HG03066 (cell line): ENCODE results near the gene CDH4.

Experiments used
- ATAC-seq: cut with Tn5 transposase; IDR thresholded peaks from one replicate; pipeline ENCODE4 v1.9.1; 2021; ENCODE audit warnings: low read depth; ENCODE audit not compliant: unreplicated experiment

CDH4 gene

DNA sequence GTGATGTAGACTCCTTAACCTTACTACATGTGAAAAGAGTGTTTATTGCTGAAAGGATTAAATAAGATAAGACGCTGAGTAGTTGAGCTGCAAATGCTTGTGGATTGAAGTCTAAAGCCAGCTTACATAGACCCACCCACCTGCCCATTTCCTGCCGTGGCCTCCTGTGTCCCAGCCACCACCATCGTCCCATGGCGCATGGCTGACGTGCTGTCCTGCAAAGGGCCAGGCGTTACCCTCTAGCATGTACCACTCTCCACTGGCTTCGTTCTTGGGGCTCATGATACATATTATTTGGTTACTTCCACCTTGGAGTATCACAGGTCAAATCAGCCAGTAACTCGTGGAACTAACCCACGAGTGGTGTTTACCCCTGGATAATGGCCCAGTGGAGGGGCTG, 181.8 kb downstream of the CDH4 start:
- no peak for ATAC-seq

DNA sequence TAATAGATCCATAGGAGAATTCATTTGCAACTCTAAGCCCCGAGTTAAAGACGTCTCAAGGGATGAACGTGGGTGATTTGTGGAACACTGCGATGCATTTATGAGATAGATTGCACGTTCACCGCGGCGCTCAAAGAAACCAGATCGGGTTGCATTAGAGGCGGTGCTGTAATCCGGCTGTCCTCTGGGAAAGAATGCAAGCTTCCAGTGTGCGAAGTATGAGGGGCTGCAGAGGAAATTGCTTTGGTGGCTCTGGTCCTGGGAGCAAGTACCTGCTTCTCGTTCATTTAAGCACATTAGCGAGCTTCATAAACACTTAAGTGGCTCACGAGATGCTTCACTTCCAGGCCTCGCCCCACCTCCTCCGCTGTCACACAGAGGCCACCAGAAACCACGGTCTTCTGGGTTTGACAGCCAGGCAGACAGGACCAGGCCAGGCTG, 182.3 kb downstream of the CDH4 start:
- ATAC-seq, result no peak

DNA sequence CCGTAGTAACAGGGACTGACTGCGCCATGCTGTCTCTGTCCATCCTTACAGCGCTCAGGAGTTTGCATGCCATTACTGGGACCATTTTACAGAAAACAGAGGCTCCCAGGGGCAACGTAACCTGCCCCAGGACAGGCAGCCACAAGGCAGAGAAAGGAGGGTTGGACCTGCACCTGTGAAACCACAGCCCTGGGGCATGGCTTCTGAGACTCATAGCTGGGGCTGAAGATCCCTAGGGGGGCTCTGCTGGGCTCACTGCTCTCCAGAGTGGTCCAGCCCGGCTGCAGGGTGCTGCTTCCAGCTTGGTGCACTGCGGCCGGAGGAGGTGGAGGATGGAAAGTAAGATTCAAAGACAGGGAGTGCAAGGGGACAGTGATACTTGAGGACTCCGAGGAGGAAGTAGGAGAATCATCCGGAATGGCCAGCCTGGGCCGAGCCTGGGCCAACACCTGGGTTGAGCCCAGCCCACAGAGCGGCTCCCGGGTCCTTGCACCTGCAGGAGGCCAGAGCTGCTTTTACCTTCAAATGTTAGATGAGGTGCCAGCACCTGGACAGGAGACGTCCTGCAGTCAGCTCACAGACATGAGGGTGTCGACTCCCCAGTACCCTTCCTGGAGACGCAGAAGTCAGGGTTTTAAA, 183.2 kb downstream of the CDH4 start:
- ATAC-seq, result no peak

DNA sequence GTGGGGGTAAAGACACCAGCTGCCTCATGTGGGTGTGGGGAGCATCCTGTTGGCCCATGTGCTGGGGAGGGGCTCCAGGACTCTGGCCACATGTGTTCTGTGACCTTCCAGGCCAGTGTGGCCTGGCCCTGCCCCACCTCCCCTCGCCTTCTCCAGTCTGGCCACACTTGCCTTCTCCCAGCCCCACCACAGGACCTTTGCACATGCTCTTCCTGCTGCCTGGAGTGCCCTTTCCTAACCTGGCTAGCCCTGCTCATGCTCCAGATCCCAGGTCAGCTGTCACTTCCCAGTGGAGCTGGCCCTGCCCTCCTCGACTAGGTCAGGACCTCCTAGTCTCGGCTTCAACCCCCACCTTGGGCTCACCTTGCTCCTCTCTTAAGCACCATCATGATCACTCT, 183.8 kb downstream of the CDH4 start:
- no peak for ATAC-seq

DNA sequence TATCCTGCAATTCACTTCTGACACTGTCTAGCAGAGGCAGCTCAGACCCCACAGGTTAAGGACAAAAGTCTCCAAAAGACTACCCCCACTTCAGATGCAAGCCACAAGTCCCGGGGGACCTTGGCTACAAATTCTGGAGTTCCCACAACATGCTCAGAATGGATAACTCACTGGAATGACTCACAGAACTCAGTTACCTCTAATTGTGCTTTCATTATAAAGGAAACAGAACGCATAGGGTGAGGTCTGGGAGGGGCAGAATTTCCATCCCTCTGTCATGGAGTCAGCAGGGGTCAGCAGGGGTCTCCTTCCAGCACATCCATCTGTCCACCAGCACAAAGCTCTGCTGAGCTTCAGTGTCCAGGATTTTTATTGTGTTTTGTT, 184.2 kb downstream of the CDH4 start:
- no peak for ATAC-seq

DNA sequence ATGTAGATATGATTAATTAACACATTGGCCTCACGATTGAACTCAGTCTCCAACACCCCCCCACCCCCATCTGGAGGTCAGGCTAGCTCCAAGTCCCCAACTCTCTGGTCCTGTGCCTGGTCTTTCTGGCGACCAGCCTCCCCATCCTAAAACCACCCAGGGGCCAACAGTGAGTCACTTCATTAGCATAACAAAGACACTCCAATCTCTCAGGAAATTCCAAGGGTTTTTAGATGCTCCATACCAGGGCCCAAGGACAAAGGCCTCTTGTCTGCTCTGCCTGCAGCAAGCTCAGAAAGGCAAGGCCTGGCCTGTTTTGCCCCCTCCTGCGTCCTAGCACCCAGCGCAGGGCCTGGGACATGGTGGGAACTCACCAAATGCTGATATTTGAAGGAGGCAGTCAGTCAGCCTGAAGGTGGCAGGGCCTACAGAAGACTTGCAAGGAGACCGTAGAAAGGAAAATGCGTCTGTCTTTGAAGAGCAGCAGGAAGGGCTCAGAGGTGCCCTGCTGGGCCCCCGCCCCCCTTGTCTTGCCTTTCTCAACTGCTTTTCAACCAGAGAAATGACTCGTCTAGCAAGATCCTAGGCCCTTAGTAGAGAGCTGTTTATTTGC, 184.7 kb downstream of the CDH4 start:
- no peak for ATAC-seq

DNA sequence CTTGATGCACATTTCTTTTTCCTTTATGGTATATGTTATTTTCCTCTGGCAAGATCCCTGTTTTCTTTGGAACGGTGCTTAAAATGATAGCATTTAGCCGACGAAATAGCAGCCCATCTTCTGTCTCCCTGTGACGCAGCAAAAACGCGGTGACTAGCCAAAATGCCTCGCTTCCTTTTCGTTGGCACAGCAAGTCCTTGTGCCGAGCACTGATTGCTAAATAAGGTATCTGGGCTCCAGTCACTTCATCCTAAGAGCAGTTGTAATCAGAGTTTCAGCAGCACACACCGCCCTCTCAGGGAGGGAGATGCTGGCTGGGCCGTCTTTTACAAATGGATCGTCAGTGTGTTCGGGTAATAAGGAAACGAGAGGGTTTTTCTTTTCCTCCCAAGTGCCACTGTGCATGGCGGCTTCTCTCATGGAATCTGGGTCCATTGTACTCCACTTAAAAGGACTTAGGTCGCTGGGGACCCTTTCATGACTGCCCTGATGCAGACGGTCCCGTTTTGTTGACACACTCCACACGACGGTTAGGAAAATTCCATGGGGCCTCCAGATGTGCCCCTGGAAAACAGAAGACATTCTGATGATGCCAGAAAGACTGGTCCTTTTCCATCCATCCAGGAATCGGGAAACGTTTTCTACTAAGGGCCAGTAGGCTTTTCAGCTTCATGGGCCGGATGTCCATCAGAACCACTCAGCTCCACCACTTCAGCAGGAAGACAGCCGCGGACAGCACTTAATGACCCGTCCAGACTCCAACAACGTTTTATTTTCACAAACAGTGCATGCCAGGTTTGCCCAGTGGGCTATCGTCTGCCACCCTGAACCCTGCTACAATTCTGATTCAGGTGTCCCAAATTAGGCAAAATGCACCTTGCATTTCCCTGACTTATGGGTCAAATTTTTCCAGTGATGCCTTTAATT, 185.5 kb downstream of the CDH4 start:
- ATAC-seq, result no peak

DNA sequence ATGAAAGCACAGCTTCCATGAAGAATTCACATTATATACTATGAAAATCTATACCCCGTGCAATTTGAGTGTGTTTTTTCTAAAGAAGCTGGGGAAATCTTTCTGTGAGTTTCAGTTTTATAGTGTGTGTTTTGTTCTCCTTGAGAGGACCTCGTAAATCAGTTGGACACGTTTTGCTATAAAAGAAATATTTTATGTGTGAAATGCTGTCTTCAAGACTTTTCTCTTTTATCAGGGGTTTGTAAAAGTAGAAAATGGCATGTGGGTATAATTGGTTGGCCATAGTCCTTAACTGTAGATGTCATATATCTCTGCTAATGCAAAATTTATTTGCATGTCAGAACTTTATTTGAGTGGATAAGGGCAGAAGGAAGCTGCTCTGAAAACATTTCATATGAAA, 186.2 kb downstream of the CDH4 start:
- ATAC-seq, result no peak

DNA sequence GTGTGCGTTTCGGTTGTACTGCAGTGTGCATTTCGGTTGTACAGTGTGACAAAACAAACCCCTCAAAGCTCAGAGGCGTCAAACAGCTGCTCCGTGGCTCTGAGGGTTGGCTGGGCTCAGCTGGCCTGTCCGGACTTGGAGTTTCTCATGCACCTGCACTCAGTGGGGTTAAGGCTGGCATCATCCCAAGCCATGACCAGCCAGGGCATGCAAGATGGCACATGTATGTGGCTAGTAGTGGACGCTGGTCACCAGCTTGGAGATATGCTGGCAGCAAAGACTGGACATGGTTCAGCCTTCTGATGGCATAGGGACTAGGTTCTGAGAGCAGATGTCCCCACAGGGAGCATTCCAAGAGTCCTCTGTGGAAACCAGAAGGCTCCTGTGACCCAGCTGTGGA, 187.2 kb downstream of the CDH4 start:
- ATAC-seq, result no peak

DNA sequence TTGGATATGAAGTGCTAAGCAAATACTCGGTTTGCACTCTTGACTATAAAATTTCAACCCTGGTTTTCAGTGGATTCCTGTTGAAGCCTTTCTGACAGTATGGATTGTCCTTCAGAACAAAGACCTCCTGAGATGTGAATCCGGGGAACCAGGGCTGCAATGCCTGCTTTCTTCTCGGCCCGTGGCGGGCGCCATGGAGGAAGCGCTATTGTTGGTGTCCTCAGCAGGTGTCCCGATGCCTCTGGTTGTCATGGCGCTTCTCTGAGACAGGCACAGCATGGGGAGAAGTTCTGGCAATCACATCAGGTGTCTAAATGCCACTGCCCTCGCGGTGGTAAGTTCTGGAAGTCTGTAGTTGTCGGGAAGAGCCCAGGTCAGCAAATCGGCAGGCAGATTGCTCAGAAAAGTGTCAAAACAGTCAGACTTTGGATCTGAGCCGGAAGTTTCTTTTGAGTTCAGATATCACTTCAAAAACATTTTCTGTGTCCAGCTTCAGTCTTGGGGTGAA, 188.5 kb downstream of the CDH4 start:
- ATAC-seq, result no peak

DNA sequence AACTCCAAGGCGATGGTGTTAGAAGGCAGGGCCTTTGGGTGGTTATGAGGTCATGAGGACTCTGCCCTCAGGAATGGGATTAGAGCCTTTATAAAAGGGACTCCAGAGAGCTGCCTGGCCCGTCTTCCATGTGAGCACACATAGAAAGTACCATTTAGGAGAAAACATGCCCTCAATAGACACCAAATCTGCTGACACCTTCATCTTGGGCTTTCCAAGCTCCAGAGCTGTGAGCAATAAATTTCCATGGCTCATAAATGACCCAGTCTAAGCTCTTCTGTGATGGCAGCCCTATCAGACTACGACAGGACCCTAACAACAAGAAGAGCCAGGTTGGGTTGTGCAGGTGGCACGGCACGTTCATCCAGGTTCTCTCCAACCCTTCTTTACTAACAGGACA, 189.5 kb downstream of the CDH4 start:
- ATAC-seq, result no peak

DNA sequence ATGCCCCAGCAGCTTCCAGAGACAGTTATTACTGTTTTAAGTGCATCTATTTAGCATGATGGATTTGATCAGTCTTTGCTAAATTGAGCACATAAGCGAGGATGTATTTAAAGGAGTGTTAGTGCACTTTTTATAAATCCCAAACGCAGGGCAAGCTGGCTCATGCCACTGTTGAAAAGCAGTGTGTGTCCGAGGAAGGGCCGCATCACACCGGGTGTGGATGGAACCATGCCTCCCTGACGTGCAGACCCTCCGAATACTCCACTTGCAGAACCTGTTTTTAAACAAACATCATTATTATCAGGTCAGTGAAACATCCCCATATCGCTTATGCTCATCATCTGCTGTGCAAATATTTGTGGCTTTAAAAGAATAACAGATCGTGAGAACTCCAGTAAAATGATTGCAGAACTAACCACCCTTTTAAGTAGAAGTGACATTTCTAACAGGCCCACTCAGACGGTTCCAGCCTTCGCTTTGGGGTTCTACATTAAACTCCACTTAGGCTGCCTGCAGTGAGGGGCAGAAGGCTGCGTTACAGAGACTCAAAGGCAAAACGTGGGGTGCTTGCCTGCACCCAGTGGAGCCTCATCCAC, 190.1 kb downstream of the CDH4 start:
- no peak for ATAC-seq

DNA sequence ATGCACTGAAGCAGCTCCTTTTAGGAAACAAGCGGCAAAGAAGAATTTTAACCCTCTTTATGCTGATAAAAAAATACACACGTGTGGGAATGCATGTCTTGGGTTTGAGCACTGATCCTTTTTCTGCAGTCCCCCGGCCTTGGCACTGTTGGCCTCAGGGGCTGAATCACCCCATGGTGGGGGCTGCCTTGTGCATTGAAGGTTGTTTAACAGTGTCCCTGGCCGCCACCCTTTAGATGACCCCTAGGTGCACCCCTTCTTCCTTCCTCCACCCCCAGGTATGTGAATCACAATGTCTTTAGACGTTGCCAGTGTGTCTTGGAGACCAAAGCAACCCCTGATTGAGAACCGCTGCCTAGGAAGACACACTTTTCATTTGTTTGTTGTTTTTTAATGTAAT, 190.7 kb downstream of the CDH4 start:
- ATAC-seq, result no peak

DNA sequence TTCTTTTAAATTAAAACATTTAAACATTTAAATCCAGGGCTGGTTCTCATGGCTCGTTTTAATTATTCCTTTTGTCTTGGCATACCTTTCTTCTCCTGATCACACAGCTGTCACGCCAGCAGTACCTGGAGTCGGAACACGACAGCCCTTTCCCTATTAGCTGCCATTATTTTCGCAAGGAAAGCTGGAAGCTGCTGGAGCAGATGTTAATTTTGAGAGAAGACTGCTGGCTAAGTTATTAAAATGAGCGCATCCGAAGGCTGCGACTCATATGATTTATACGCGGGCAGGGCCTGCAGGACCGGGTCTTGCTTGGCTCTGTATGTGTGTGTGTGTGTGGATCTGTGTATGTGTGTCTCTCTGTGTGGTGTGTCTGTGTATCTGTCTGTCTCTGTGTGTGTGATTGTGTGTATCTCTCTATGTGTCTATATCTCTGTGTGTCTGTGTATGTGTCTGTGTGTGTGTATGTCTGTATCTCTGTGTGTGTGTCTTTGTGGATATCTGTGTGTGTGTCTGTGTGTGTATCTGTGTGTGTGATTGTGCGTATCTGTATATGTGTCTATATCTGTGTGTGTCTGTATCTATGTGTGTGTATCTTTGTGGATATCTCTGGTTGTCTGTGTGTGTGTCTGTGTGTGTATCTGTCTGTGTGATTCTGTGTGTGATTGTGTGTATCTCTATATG, 191.5 kb downstream of the CDH4 start:
- ATAC-seq, result no peak

DNA sequence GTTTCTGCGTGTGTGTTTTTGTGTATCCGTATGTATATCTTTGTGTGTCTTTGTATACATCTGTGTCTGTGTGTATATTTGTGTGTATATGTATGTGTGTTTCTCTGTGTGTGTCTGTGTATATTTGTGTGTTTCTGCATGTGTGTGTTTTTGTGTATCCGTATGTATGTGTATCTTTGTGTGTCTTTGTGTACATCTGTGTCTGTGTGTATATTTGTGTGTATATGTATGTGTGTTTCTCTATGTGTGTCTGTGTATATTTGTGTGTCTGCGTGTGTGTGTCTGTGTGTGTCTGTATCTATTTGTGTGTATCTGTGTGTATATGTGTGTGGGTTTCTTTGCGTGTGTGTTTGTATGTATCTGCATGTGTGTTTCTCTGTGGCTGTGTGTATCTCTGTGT, 192.6 kb downstream of the CDH4 start:
- ATAC-seq, result no peak

DNA sequence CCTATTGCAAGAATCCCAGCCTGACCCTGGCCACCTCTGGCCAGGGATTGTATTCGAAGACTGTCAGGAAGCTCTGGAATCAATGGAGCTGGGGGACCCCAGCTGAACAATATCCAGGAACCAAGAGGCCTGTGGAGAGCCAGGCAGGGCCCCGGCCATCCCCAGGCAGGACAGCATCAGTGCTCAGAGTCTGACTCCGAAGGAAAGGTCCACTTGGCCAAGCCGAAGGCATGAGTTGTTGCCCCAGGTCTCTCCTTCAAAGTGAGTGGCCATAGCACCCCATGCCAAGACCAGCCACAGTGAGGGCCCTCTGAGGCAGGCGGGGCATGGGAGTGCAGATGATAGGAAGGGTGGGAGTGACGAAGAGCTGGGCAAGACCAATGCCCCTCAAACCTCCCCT, 193.1 kb downstream of the CDH4 start:
- ATAC-seq, result no peak

DNA sequence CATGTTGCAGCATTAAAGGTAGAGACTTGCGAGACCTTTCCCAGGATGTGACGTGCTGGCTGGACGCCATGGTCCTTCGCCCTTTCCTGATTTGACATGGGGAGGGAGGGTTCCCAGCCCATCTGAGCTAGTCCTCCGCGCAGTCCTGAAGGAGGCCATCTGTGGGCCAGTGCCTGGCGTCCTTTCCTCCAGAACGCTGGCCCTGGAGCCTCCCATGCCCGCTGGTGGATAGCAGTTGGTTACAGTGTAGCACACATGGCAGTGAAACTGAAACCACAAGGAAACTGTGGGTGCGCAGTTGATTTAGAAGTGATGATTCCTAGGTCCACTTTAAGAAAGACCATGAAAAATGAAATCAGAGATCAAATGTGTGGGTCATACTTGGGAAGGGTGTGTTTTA, 193.7 kb downstream of the CDH4 start:
- ATAC-seq, result no peak

DNA sequence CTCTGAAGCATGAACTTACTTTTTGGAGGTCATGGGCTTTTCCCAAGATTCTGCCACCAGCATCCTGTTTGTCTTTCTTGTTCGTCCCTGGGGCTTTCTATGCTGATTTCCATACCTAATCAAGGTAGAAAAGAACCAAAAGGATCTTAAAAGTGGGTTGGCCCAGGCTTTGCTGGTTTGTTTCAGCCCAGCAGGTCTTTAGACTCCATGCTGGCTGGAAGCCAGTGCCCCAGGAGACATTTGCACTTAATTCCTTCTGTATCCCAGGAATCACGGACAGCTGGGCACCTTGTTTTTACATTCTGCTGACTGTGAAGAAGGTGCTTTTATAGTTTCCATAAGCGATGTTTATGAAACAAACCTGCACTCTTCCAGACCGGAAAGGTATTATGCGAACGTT, 195.9 kb downstream of the CDH4 start:
- no peak for ATAC-seq

DNA sequence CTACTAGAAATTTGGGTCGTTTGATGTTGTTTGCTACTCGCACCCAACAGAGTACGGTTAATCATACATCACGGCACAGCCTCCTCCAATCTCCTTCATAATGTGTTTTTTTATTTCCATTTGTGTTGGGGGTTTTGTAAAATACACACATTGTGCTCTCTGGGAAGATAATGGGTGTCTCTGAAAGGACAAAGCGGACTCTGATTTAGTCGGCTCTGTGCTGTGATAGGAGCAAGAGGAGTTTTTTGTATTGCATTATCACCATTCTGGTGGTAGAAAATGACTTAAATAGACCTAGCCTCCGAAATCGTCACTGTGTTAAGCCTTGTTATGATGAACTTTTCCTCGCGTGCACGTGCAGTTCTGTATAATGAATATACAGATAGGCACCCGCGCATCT, 196.3 kb downstream of the CDH4 start:
- no peak for ATAC-seq

DNA sequence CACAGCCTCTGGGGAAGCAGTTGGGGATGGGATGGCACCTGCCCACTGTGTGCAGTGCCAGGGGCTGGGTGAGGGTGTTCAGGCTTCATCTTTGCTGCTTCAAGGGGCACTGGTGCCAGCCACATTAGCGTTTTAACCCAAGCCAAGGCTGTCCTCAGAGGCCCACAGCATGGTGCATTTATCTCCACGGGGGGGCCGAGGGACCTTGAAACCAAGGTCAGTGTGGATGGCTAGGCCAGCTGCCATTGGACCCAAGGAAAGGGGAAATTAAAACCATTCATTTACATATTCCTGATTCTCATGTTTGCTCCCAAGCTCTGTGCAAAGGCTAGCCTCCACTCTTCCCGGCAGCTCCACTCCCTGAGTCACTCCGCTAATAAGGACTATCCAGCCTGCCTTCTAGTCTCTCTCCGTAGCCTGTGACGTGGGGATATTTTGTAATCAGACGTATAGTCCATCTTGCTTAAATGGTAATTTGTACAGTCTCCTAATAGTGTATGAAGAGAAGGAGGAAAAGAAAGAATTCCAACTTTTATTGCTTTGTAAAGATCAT, 197.1 kb downstream of the CDH4 start:
- ATAC-seq, result no peak
